ENCODE measurements around the gene FNBP1. TPM values are rescaled to one million over a fixed set of nuclear protein-coding genes. Genes with fewer than 3 reads are reported as not detected.

Gene FNBP1
- total RNA-seq, 1 experiment from 2014 or later = 36.5 TPM

DNA sequence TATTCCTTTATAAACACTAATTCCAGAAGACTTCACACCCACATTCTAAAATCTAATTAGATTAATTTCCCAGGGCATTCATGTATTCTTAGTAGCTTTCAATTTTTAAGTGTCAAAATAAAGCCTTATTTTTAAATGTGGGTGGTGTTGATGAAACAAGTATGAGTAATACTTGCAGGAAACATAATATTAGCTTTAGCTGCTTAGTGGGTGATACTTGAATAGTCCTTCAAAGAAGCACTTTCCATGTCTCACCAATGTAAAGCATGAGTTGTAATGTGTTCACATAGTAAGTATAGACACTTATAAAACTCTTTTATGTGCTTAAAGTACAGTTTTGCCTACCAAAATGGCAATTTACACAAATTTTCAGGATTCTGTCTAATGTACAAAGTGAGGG, 6.9 kb downstream of the FNBP1 start:
- no peak overlapping the region for H3K4me2 ChIP-seq (ENCODE audit: insufficient read depth, insufficient read length, low read length)
- no peak overlapping the region for H2BK15ac ChIP-seq (ENCODE audit: low read depth, low read length)
- no peak overlapping the region for H2BK5ac ChIP-seq (ENCODE audit: insufficient read length, low read length)
- no peak overlapping the region for H3K4ac ChIP-seq (ENCODE audit: low read depth, low read length)
- Mint-ChIP-seq H3K27ac (no peak overlapping the region), H3K36me3 (ENCODE audit: insufficient read depth in 1 of 3, low read depth in 3 of 3) (no peaks in the 10 kb centered on the region; a peak in 1 of 7 replicates), H3K27me3 (ENCODE audit: low read depth) (no peaks in the 10 kb centered on the region), H3K4me1 (peaks cover 10 to 13% of the 10 kb centered on the region in 2 experiments), H3K9me3 (no peaks in the 10 kb centered on the region), H3K4me3 (no peak overlapping the region)
- no peaks in the 10 kb centered on the region for H3K4me1 ChIP-seq (ENCODE audit: insufficient read depth, low read length)
- H4K20me1 ChIP-seq (ENCODE audit: control insufficient read depth, insufficient read depth, insufficient read length) = no peaks in the 10 kb centered on the region
- H4K5ac ChIP-seq (ENCODE audit: insufficient read length, low read depth, low read length) = no peak overlapping the region
- no peak overlapping the region for H2BK12ac ChIP-seq (ENCODE audit: insufficient read length, low read depth, low read length)
- no peaks in the 10 kb centered on the region; the same call in 1 of the 2 replicates for H3K79me2 ChIP-seq (ENCODE audit: insufficient read depth, low read length)
- H3K27ac ChIP-seq (ENCODE audit: insufficient read length, low read depth, low read length) = no peak overlapping the region
- H3K9ac ChIP-seq (ENCODE audit: extremely low read depth, insufficient read length, low read length) = no peak overlapping the region
- H3K14ac ChIP-seq (ENCODE audit: insufficient read depth, low read length) = no peak overlapping the region
- H3K23me2 ChIP-seq (ENCODE audit: insufficient read length, low read depth, low read length, poor library complexity, severe bottlenecking) = no peaks in the 10 kb centered on the region
- no peak overlapping the region for H4K91ac ChIP-seq (ENCODE audit: insufficient read length, low read depth, low read length)
- no peak overlapping the region for H3K56ac ChIP-seq (ENCODE audit: insufficient read length, low read depth, low read length)
- no peak overlapping the region for H4K8ac ChIP-seq (replicated peaks; ENCODE audit: insufficient read length, low read depth, low read length)
- no peaks in the 10 kb centered on the region for H3K9me3 ChIP-seq (ENCODE audit: control insufficient read depth, low read depth, low read length)
- no peak overlapping the region for H3K18ac ChIP-seq (ENCODE audit: insufficient read length, low read depth, low read length)
- TF ChIP-seq, protein P1, sequence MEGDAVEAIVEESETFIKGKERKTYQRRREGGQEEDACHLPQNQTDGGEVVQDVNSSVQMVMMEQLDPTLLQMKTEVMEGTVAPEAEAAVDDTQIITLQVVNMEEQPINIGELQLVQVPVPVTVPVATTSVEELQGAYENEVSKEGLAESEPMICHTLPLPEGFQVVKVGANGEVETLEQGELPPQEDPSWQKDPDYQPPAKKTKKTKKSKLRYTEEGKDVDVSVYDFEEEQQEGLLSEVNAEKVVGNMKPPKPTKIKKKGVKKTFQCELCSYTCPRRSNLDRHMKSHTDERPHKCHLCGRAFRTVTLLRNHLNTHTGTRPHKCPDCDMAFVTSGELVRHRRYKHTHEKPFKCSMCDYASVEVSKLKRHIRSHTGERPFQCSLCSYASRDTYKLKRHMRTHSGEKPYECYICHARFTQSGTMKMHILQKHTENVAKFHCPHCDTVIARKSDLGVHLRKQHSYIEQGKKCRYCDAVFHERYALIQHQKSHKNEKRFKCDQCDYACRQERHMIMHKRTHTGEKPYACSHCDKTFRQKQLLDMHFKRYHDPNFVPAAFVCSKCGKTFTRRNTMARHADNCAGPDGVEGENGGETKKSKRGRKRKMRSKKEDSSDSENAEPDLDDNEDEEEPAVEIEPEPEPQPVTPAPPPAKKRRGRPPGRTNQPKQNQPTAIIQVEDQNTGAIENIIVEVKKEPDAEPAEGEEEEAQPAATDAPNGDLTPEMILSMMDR (conservative IDR thresholded peaks at IDR 0.05) = no peak
- H2AFZ ChIP-seq (ENCODE audit: low read length) = no peak overlapping the region
- no peak overlapping the region for H2BK120ac ChIP-seq (ENCODE audit: low read depth, low read length, poor library complexity, severe bottlenecking)
- H2AK5ac ChIP-seq (ENCODE audit: insufficient read length, low read length) = no peak overlapping the region
- no peak overlapping the region for H3T11ph ChIP-seq (ENCODE audit: low read length)
- H2BK20ac ChIP-seq (ENCODE audit: low read depth, low read length, poor library complexity, severe bottlenecking) = no peak overlapping the region
- H3K27me3 ChIP-seq (ENCODE audit: insufficient read depth, low read length) = no peaks in the 10 kb centered on the region
- H3K23ac ChIP-seq (ENCODE audit: insufficient read length, low read depth, low read length) = no peak overlapping the region
- DNase-seq = no peak
- H3K79me1 ChIP-seq (ENCODE audit: insufficient read depth, low read depth, low read length, poor library complexity, severe bottlenecking) = peaks cover 2% of the 10 kb centered on the region
